ENCODE measurements around the gene TBC1D9. TPM values are rescaled to one million over a fixed set of nuclear protein-coding genes. Genes with fewer than 3 reads are reported as not detected.

The TBC1D9 gene
- total RNA-seq, 4 donors from 2014 or later, result 1.5 to 3.5 (median 2.2) TPM

GRCh38 chr4:140755774-140756318 lies 339 bp downstream of the TBC1D9 start:
- in situ Hi-C loops (cut with MboI; ENCODE audit: low sequenced_read_pairs in 4 of 4), result no loop called here
- Histone ChIP-seq H3K4me3 (peak overlapping the region; percentile 59 to 75 (median 69)), H3K27ac (peak overlapping the region; percentile 79 to 86 (median 81)), H3K9me3 (no peaks in the 10 kb centered on the region), H3K36me3 (no peaks in the 10 kb centered on the region), H3K27me3 (peaks cover 0 to 21% (median 7%) of the 10 kb centered on the region in 3 donors), H3K4me1 (no peaks in the 10 kb centered on the region)
- intact Hi-C loops (cut with DNase I; ENCODE audit: low total_unique reads), result no loop called here
- TF ChIP-seq POLR2A (IDR thresholded peaks at IDR 0.05) (no peak), CTCF (IDR thresholded peaks at IDR 0.05 in 4 of 5, conservative IDR thresholded peaks at IDR 0.05 in 1 of 5) (peak in 1 of 5 experiments; percentile 6)
- no peak for DNase-seq
- ATAC-seq, result peak; percentile 25 to 47

- in situ Hi-C loops (cut with MboI; ENCODE audit: low sequenced_read_pairs in 4 of 4) (no loop called here), intact Hi-C loops (cut with DNase I; ENCODE audit: low total_unique reads) (no loop called here)
- ATAC-seq (no peak), DNase-seq (no peak)
- Histone ChIP-seq H3K27ac (peak overlapping the region; percentile 79 to 86 (median 81)), H3K4me1 (no peaks in the 10 kb centered on the region), H3K4me3 (peak overlapping the region; percentile 59 to 75 (median 69)), H3K27me3 (peaks cover 0 to 21% (median 7%) of the 10 kb centered on the region in 3 donors), H3K9me3 (no peaks in the 10 kb centered on the region), H3K36me3 (no peaks in the 10 kb centered on the region)
- TF ChIP-seq CTCF (IDR thresholded peaks at IDR 0.05 in 4 of 5, conservative IDR thresholded peaks at IDR 0.05 in 1 of 5) (no peak), POLR2A (IDR thresholded peaks at IDR 0.05) (peak in 1 of 2 donors; percentile 28)
Observed at GRCh38 chr4:140754918-140755773, 1.0 kb downstream of the TBC1D9 start.

- H3K9me3 ChIP-seq, result no peaks in the 10 kb centered on the region
- no peak for TF ChIP-seq POLR2A (IDR thresholded peaks at IDR 0.05)
- TF ChIP-seq CTCF (IDR thresholded peaks at IDR 0.05 in 4 of 5, conservative IDR thresholded peaks at IDR 0.05 in 1 of 5), result no peak
- in situ Hi-C loops (cut with MboI; ENCODE audit: low sequenced_read_pairs in 4 of 4) (no loop called here), intact Hi-C loops (cut with DNase I; ENCODE audit: low total_unique reads) (no loop called here)
- ATAC-seq, result no peak
- H3K27ac ChIP-seq, result no peak overlapping the region
- H3K4me3 ChIP-seq, result no peak overlapping the region
- peaks cover 0 to 21% (median 7%) of the 10 kb centered on the region in 3 donors for H3K27me3 ChIP-seq
- no peak for DNase-seq
- no peaks in the 10 kb centered on the region for H3K36me3 ChIP-seq
- no peaks in the 10 kb centered on the region for H3K4me1 ChIP-seq
Observed at GRCh38 chr4:140753329-140753728, 2.9 kb downstream of the TBC1D9 start.

- Histone ChIP-seq H3K27ac (no peak overlapping the region), H3K9me3 (no peaks in the 10 kb centered on the region), H3K4me1 (no peaks in the 10 kb centered on the region), H3K4me3 (no peak overlapping the region), H3K27me3 (peaks cover 0 to 21% (median 7%) of the 10 kb centered on the region in 3 donors), H3K36me3 (no peaks in the 10 kb centered on the region)
- ATAC-seq (no peak), DNase-seq (no peak)
- intact Hi-C loops (cut with DNase I; ENCODE audit: low total_unique reads), result no loop called here
- in situ Hi-C loops (cut with MboI; ENCODE audit: low sequenced_read_pairs in 4 of 4), result no loop called here
- TF ChIP-seq CTCF (IDR thresholded peaks at IDR 0.05 in 4 of 5, conservative IDR thresholded peaks at IDR 0.05 in 1 of 5), result no peak
- TF ChIP-seq POLR2A (IDR thresholded peaks at IDR 0.05), result no peak
Observed at GRCh38 chr4:140752291-140753068, 3.7 kb downstream of the TBC1D9 start.
